Stimulated activated CD4-positive, alpha-beta T cell treated with anti-CD3 and anti-CD28 coated beads, Interleukin-15, amount 100 ng/mL, for 1 hour (primary cell): ENCODE data around the gene LPO.

ENCODE experiments used
- DNase-seq, 2 donors: peaks; one replicate each; pipeline ENCODE4 v3.0.0-alpha.2; 2020; ENCODE audit warnings: low read depth in 1 of 2, low spot score in 1 of 2

Gene LPO

GRCh38 chr17:58262149-58262548 lies 23.8 kb downstream of the LPO start:
- no peak for DNase-seq

DNA sequence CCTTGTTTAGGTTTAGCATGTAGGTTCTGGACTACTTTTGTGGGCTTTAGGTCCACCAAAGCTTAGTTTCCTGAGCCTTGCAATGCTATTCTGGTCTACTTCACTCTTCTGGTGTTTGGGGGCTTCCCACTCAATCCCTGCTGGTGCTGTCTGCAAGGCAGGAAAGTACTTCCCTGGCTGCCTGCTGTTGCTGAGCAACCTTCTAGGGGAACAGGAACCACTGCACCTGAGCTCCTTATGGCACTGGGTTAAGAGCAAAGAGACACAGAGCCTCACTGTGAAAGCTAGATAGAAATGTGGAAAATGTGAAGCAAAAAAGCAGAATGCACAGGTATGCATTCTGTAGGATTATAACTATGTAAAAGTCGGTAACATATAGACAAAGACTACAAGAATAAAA lies 25.4 kb downstream of the LPO start:
- no peak for DNase-seq

GRCh38 chr17:58264407-58265103 lies 26.2 kb downstream of the LPO start:
- DNase-seq: no peak

DNA sequence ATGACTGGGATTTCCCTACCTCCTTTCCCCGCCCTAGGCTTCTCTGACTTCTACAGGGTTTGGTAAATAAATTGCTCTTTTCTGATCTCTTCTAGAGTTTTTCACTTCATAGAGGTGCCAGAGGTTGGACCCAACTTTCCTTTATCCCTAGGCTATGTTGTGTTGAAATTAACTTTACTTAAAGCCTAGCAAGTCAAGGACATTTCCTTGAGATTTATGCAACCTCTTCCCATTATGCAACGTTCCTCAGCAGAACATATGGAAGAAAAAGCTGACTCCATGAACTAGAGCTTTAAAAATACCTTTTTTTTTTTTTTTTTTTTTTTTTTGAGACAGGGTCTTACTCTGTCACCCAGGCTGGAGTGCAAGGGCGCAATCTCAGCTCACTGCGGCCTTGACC lies 26.9 kb downstream of the LPO start:
- DNase-seq: no peak

- no peak for DNase-seq
These were observed 27.8 kb downstream of the LPO start for GRCh38 chr17:58265902-58266875.

DNA sequence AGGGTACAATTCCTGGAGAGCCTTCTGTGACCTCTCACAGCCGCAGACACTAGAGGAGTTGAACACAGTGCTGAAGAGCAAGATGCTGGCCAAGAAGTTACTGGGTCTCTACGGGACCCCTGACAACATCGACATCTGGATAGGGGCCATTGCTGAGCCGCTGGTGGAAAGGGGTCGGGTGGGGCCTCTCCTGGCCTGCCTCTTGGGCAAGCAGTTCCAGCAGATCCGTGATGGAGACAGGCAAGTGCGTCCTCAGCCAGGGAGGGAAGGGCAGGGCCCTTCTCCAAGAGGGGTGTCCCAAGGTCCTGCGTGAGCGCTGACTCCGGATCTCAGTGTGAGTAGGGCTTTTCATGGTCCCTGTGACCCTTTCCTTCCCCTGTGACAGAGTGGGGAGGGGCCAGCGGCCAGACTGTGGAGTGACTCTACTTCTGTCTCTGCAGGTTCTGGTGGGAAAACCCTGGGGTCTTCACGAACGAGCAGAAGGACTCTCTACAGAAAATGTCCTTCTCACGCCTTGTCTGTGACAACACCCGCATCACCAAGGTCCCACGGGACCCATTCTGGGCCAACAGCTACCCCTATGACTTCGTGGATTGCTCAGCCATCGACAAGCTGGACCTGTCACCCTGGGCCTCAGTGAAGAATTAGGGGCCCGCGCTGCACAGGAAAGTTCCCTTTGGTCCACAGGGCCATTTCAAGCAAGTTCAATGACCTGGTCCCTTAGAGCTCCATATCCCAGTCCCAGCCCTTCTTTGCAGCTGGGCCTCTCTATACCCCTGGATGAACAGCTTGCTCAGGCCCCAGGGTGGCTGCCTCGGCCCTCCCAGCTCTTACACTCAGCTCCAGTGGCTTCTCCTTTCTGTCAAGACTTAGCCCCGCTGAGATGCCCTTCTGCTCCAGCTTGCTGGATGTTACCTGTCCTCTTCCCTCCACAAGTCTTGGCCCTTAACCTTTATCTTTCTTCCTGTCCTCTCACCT lies 29.3 kb downstream of the LPO start:
- DNase-seq: no peak

- no peak for DNase-seq
These were observed 29.9 kb downstream of the LPO start for GRCh38 chr17:58268326-58268725.

- DNase-seq: no peak
These were observed 30.6 kb downstream of the LPO start for GRCh38 chr17:58268774-58269556.

- no peak for DNase-seq
These were observed 31.3 kb downstream of the LPO start for GRCh38 chr17:58269557-58270291.

DNA sequence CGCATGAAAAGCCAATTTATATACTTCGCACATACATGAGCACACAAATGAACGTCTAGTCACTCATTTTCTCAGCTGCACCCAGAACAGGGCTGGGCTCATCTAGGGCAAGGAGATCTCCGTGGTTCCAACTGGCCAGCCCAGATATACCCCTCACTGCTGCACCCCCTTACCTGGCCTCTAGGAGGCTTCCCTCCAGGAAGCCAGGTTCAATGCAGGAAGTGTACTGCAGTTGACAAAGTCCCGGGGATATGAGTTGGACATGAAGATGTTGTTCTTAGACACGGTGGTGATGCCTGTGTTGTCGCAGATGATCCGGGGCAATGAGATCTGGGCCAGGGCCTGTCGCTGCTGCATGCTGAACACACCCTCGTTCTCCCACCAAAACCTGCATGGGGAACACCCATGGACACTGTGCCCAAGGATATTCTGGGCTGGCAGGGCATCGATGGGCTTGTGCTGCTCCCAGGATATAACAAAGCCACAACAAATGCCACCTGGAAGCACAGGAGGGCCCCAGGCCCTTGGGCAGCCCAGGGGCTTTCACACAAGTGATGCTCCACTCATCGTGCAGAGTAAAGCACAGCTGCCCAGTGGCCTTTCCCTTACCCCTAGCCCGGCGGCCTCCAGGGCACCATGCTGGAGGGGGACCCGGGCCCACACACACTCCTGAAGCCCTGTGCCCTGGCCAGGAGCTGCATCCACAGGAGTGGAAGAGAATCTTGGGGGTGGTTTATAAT lies 32.3 kb downstream of the LPO start:
- DNase-seq: no peak

DNA sequence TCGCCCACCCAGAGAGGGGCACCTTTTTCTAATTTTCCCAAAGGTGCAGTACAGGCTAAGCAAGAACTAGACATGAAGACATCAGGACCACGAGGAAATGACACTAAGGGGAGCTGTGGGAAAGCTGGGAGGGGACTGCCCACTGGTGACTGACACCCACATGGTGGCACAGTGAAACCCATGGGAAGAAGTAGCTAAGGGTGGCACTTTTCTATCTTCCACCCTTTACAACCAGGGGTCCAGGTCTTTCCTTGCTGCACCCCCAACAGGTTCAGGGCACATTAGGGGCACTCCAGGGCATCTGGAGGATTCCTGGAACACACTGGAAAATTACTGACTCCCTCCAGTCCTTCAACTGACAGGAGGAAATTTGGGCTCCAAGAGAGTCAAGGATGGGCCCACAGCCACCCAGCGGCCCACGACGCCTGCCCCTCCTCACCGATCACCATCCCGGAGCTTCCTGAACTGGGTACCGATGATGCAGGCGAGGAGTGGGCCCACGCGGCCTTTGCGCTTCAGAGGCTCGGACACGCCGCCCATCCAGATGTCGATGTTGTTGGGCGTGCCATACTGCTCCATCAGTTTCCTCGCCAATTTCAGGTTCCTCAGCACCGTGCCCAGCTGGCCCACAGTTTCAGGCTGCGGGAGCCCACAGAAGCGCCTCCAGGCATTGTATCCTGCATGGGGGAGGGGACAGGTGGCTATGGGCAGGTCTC lies 33.0 kb downstream of the LPO start:
- DNase-seq: no peak

- DNase-seq: no peak
These were observed 34.2 kb downstream of the LPO start for GRCh38 chr17:58272367-58273280.

- DNase-seq: no peak
These were observed 35.2 kb downstream of the LPO start for GRCh38 chr17:58273453-58274104.

DNA sequence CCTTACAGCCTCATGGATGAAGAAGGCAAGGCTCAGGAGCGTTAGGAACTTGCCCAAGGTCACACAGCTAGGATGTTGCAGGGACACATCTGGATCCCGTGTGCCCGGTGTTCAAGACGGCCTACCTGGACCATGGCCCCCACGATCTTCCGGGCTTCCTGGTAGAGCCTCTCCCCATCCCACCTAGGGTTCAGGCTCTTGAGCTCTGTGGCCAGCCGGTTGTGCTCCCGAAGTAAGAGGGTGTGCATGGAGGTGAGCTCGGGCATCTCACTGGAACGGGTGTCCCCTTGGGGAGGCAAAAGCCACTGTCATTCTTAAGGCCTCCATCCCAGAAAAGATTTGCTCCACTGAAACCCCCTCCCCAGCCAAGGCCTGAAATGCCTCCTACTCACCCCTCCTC lies 37.0 kb downstream of the LPO start:
- no peak for DNase-seq

DNA sequence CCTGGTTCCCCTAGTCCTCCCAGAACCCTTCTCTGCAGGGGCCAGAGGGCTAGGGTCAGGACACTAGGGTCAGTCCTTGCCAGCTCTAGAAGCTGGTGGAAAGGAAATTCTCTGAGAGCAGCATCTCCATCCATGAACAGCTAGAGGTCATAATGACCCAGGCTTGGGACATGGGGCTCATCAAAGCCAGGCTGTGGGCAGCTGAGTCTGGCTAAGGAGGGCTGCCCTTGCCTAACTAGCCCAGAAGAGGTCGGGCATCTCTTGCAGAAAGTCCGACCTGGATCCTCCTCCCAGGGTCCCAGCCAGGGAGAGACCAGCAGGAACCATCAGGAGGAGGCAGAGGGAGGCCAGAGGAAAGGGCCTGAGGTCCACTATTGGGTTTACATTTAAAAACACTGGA lies 38.0 kb downstream of the LPO start:
- no peak for DNase-seq

DNA sequence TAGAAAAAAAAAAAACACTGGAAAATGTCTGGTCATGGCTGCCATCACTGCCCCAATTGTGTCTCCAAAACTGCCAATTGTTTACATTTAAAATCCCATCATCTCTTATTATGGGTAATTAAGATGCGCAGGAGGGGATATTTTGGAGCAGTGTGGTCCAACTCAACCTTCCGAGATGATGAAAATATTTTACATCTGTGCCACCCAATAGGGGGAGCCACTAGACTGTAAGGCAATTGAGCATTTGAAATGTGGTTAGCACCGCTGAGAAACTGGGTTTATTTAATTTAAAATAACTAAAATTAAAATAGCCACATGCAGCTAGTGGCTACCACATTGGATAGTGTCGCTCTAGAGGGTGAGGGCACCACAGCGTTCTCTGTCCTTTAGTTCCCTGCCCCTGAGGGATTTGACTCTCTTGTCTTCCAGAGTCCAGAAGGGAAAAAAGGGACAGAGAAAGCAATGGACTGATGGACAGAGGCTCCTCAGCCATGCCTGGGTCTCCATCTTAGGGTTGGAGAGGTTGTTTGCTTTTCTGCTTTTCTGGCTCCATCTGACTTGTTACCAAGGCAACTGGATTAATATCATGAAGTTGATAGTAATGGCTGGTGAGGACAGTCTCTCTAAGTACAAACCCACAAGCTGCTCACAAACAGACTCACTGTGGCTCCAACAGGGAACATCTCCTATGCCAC lies 38.9 kb downstream of the LPO start:
- DNase-seq: no peak
